ENCODE measurements around the gene AQP11.
"Not testable (repeated sequence)": the region's sequence is repeated elsewhere in the genome, so short reads cannot be mapped to it uniquely, and the experiment has no call there.

AQP11 gene, protein sequence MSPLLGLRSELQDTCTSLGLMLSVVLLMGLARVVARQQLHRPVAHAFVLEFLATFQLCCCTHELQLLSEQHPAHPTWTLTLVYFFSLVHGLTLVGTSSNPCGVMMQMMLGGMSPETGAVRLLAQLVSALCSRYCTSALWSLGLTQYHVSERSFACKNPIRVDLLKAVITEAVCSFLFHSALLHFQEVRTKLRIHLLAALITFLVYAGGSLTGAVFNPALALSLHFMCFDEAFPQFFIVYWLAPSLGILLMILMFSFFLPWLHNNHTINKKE

DNA sequence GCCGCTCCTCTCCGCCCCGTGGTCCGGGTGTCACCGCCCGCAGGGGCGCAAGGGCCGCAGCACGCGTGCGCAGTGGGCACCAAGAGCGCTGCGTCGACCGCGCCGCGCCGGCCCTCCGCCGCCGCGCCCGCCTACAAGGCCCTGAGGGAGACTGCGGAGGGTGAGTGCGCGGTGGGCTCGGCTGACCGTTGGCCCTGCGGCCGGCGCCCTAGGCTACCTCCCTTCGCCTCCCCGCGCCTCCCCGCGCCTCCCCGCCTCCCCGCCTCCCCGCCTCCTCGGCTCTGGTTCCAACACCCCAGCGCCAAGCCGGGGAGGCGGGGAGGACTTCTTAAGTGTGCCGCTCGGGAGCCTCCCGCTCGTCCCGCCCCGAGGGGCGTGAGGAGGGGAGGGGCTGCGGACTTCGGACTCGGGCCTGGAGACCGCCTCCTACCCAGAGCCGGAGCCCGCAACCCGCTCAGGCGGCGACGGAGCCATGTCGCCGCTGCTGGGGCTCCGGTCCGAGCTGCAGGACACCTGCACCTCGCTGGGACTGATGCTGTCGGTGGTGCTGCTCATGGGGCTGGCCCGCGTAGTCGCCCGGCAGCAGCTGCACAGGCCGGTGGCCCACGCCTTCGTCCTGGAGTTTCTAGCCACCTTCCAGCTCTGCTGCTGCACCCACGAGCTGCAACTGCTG lies at the start of gene AQP11:
AQP11 (plus strand) TSS at position 433 of the 673 bp plus-strand sequence; CDS start at position 473, 40 bp downstream.
- no peak for TF ChIP-seq CTCF (IDR thresholded peaks at IDR 0.05; ENCODE audit: insufficient read depth, missing control alignments)
- DNase-seq (ENCODE audit: insufficient read length, low spot score), result peak; percentile 49
- FAIRE-seq, result no peak

- TF ChIP-seq CTCF (IDR thresholded peaks at IDR 0.05; ENCODE audit: insufficient read depth, missing control alignments), result no peak
These were observed 47.5 kb upstream of the AQP11 start for GRCh38 chr11:77542296-77542695.

GRCh38 chr11:77547047-77547836 lies 42.5 kb upstream of the AQP11 start:
- TF ChIP-seq CTCF (IDR thresholded peaks at IDR 0.05; ENCODE audit: insufficient read depth, missing control alignments), result no peak
- FAIRE-seq (no peak), DNase-seq (ENCODE audit: insufficient read length, low spot score) (no peak)

More at GRCh38 chr11:77542296-77542695, 47.5 kb upstream of the AQP11 start:
- FAIRE-seq (no peak), DNase-seq (ENCODE audit: insufficient read length, low spot score) (no peak)

DNA sequence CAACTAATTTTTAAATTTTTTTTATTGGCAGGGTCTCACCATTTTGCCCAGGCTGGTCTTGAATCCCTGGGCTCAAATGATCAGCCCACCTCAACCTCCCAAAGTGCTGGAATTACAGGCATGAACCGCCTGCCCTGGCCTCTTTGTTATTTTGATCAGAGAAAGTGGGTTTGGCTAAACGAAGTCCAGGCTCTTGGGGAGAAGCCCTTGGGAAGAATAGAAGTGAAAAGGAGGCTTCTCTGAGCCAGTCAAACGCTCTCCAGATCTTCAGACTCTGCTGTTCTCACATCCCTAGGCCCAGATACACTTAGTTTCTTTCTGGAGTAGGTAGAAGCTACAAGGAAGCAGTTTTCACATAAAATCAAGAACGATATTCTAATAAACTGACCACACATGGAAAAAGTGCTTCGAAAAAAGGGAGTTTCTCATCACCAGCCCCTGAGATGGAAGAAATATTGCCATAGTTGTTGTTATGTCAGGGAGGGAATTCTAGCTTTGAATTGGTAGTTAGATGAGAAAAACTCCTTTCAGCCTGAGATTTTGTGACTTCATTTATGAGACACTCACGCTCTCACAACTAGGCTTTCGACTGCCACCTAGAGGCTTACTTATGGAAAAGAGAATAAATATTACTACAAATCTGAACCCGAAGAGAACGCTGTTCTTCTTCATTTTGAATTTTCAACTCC lies 41.7 kb upstream of the AQP11 start:
- TF ChIP-seq CTCF (IDR thresholded peaks at IDR 0.05; ENCODE audit: insufficient read depth, missing control alignments), result peak; percentile 79
- DNase-seq (ENCODE audit: insufficient read length, low spot score) (peak; percentile 38), FAIRE-seq (no peak)

DNA sequence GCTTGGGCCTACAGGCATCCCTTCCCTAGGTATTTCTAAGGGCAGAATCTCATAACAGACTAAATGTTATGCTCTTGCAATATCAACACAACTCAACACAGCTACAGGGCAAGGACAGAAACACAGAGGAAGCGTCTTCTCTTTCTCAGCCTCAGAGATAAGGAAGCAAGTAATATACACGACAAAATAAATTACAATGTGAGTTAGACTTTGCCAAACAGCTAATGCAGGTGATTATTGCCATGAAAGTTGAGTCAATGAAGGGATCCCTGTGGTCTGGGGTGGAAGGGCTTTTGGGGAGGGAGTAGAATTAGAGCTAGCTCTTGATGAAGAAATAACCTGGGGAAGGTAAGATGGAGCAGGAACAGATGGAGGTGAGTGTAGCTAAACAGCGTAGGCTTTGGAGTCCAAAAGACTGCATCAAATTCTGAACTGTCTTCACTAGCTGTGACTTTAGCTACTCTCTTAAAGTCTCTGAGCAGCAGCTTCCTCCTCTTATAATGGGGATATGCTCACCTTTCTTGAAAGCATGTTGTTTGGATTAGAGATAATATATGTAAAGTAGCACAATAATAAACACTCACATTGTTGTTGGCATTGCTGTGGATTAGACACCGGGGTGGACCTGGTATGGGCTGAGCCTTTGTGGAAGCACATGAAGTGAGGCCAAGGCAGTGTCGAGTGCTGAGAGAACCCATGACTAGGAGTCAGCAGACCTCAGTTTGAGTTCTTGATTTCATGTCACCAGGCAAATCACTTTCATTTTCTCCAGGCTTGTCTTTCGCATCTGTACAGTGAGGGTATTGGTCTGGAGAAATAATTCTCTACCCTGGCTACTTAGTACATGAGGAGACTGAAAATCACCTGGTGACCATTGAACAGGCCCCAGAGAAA lies 41.0 kb upstream of the AQP11 start:
- TF ChIP-seq CTCF (IDR thresholded peaks at IDR 0.05; ENCODE audit: insufficient read depth, missing control alignments), result no peak
- no peak for DNase-seq (ENCODE audit: insufficient read length, low spot score)
- FAIRE-seq, result no peak

DNA sequence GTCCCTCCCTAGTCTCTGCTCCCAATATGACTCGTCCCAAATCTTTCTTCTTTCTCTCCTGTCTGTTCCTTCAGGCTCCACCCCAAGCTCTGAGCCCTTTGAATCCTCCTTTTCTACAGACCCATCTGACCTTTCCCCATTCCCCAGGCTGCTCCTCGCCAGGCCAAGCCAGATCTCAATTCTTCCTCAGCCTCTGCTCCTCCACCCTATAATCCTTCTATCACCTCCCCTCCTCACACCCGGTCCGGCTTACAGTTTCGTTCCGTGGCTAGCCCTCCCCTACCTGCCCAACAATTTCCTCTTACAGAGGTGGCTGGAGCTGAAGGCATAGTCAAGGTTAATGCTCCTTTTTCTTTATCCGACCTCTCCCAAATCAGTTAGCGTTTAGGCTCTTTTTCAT lies 38.3 kb upstream of the AQP11 start:
- FAIRE-seq; DNase-seq (ENCODE audit: insufficient read length, low spot score): not testable (repeated sequence)
